ENCODE data around the gene TSNAX. TPM values are rescaled to one million over a fixed set of nuclear protein-coding genes. Genes with fewer than 3 reads are reported as not detected.

Gene TSNAX
- total RNA-seq, 1 experiment from 2014 or later = 38.0 TPM

GRCh38 chr1:231528172-231529029 lies at the start of gene TSNAX (continued):
- TF ChIP-seq ZNF232 (CRISPR knock-in tag; IDR thresholded peaks at IDR 0.05) (0 out of 2 replicates have a peak, but pooled peaks have one; percentile 42), NR1H2 (CRISPR knock-in tag; IDR thresholded peaks at IDR 0.05) (no peak), TEAD1 (CRISPR knock-in tag; IDR thresholded peaks at IDR 0.05) (0 out of 2 replicates have a peak, but pooled peaks have one; percentile 63), AFF4 (CRISPR knock-in tag; IDR thresholded peaks at IDR 0.05; ENCODE audit: borderline replicate concordance) (no peak), ZNF396 (CRISPR knock-in tag; IDR thresholded peaks at IDR 0.05; ENCODE audit: borderline replicate concordance) (no peak), FOXP1 (CRISPR knock-in tag; IDR thresholded peaks at IDR 0.05; ENCODE audit: borderline replicate concordance) (peak; percentile 68; the same call in 1 of the 2 replicates), GRHL2 (CRISPR knock-in tag; IDR thresholded peaks at IDR 0.05; ENCODE audit: insufficient replicate concordance, severe bottlenecking) (no peak), ZNF416 (CRISPR knock-in tag; IDR thresholded peaks at IDR 0.05) (0 out of 2 replicates have a peak, but pooled peaks have one; percentile 22), HMGXB4 (CRISPR knock-in tag; IDR thresholded peaks at IDR 0.05) (peak; percentile 65; the same call in 1 of the 2 replicates), NR3C1 (CRISPR knock-in tag; conservative IDR thresholded peaks at IDR 0.05; ENCODE audit: low read depth) (no peak), MAX (CRISPR knock-in tag; IDR thresholded peaks at IDR 0.05) (peak; percentile 89), OVOL2 (CRISPR knock-in tag; IDR thresholded peaks at IDR 0.05; ENCODE audit: borderline replicate concordance) (no peak), ZNF138 (CRISPR knock-in tag; conservative IDR thresholded peaks at IDR 0.05) (no peak), PREB (CRISPR knock-in tag; IDR thresholded peaks at IDR 0.05; ENCODE audit: borderline replicate concordance) (no peak)
- TF ChIP-seq, protein P1, sequence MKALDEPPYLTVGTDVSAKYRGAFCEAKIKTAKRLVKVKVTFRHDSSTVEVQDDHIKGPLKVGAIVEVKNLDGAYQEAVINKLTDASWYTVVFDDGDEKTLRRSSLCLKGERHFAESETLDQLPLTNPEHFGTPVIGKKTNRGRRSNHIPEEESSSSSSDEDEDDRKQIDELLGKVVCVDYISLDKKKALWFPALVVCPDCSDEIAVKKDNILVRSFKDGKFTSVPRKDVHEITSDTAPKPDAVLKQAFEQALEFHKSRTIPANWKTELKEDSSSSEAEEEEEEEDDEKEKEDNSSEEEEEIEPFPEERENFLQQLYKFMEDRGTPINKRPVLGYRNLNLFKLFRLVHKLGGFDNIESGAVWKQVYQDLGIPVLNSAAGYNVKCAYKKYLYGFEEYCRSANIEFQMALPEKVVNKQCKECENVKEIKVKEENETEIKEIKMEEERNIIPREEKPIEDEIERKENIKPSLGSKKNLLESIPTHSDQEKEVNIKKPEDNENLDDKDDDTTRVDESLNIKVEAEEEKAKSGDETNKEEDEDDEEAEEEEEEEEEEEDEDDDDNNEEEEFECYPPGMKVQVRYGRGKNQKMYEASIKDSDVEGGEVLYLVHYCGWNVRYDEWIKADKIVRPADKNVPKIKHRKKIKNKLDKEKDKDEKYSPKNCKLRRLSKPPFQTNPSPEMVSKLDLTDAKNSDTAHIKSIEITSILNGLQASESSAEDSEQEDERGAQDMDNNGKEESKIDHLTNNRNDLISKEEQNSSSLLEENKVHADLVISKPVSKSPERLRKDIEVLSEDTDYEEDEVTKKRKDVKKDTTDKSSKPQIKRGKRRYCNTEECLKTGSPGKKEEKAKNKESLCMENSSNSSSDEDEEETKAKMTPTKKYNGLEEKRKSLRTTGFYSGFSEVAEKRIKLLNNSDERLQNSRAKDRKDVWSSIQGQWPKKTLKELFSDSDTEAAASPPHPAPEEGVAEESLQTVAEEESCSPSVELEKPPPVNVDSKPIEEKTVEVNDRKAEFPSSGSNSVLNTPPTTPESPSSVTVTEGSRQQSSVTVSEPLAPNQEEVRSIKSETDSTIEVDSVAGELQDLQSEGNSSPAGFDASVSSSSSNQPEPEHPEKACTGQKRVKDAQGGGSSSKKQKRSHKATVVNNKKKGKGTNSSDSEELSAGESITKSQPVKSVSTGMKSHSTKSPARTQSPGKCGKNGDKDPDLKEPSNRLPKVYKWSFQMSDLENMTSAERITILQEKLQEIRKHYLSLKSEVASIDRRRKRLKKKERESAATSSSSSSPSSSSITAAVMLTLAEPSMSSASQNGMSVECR (CRISPR knock-in tag; IDR thresholded peaks at IDR 0.05; ENCODE audit: borderline replicate concordance) = peak; percentile 25; the same call in 1 of the 2 replicates
- TF ChIP-seq, protein P2, sequence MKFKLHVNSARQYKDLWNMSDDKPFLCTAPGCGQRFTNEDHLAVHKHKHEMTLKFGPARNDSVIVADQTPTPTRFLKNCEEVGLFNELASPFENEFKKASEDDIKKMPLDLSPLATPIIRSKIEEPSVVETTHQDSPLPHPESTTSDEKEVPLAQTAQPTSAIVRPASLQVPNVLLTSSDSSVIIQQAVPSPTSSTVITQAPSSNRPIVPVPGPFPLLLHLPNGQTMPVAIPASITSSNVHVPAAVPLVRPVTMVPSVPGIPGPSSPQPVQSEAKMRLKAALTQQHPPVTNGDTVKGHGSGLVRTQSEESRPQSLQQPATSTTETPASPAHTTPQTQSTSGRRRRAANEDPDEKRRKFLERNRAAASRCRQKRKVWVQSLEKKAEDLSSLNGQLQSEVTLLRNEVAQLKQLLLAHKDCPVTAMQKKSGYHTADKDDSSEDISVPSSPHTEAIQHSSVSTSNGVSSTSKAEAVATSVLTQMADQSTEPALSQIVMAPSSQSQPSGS (CRISPR knock-in tag; IDR thresholded peaks at IDR 0.05; ENCODE audit: borderline replicate concordance, low read depth) = no peak
- TF ChIP-seq, protein P3, sequence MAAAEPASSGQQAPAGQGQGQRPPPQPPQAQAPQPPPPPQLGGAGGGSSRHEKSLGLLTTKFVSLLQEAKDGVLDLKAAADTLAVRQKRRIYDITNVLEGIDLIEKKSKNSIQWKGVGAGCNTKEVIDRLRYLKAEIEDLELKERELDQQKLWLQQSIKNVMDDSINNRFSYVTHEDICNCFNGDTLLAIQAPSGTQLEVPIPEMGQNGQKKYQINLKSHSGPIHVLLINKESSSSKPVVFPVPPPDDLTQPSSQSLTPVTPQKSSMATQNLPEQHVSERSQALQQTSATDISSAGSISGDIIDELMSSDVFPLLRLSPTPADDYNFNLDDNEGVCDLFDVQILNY (CRISPR knock-in tag; IDR thresholded peaks at IDR 0.05) = peak; percentile 69
- TF ChIP-seq, protein P4, sequence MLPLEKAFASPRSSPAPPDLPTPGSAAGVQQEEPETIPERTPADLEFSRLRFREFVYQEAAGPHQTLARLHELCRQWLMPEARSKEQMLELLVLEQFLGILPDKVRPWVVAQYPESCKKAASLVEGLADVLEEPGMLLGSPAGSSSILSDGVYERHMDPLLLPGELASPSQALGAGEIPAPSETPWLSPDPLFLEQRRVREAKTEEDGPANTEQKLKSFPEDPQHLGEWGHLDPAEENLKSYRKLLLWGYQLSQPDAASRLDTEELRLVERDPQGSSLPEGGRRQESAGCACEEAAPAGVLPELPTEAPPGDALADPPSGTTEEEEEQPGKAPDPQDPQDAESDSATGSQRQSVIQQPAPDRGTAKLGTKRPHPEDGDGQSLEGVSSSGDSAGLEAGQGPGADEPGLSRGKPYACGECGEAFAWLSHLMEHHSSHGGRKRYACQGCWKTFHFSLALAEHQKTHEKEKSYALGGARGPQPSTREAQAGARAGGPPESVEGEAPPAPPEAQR (CRISPR knock-in tag; IDR thresholded peaks at IDR 0.05) = no peak
- TF ChIP-seq, protein P5, sequence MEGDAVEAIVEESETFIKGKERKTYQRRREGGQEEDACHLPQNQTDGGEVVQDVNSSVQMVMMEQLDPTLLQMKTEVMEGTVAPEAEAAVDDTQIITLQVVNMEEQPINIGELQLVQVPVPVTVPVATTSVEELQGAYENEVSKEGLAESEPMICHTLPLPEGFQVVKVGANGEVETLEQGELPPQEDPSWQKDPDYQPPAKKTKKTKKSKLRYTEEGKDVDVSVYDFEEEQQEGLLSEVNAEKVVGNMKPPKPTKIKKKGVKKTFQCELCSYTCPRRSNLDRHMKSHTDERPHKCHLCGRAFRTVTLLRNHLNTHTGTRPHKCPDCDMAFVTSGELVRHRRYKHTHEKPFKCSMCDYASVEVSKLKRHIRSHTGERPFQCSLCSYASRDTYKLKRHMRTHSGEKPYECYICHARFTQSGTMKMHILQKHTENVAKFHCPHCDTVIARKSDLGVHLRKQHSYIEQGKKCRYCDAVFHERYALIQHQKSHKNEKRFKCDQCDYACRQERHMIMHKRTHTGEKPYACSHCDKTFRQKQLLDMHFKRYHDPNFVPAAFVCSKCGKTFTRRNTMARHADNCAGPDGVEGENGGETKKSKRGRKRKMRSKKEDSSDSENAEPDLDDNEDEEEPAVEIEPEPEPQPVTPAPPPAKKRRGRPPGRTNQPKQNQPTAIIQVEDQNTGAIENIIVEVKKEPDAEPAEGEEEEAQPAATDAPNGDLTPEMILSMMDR (IDR thresholded peaks at IDR 0.05) = no peak

Data from WTC11 (cell line).